GM20000 (cell line): ENCODE data around the gene BCAN.

Experiments used
- DNase-seq: peaks from one replicate; pipeline ENCODE4 v3.0.0; 2012; ENCODE audit warnings: low spot score
- CTCF ChIP-seq: IDR thresholded peaks from 2 replicates; pipeline ENCODE4 v1.5.1; 2012; ENCODE audit warnings: mild to moderate bottlenecking, control low read depth; ENCODE audit errors: extremely low read depth, missing control alignments

The BCAN gene

GRCh38 chr1:156645056-156645455, 3.1 kb downstream of the BCAN start:
- DNase-seq, result no peak
- TF ChIP-seq CTCF, result no peak

- TF ChIP-seq CTCF, result no peak
- DNase-seq, result no peak
Observed at GRCh38 chr1:156645666-156646065, 3.7 kb downstream of the BCAN start.

- TF ChIP-seq CTCF, result no peak
- DNase-seq, result no peak
Observed at GRCh38 chr1:156646738-156647211, 4.9 kb downstream of the BCAN start.

- no peak for DNase-seq
- TF ChIP-seq CTCF, result no peak
Observed at GRCh38 chr1:156647351-156647750, 5.4 kb downstream of the BCAN start.

GRCh38 chr1:156648496-156648895, 6.6 kb downstream of the BCAN start:
- TF ChIP-seq CTCF, result no peak
- DNase-seq, result no peak

GRCh38 chr1:156648951-156649350, 7.0 kb downstream of the BCAN start:
- no peak for DNase-seq
- TF ChIP-seq CTCF, result no peak

- DNase-seq, result no peak
- TF ChIP-seq CTCF, result no peak
Observed at GRCh38 chr1:156652131-156652991, 10.4 kb downstream of the BCAN start.
